HepG2 (cell line): ENCODE data around the gene STARD10. TPM values are rescaled to one million over a fixed set of nuclear protein-coding genes. Genes with fewer than 3 reads are reported as not detected.

Source experiments
- ATAC-seq: fragments of 200-7000 bp; cut with Tn5 transposase; 3 replicates; pipeline ENCODE4 v1.9.1; 2020; ENCODE audit warnings: mild to moderate bottlenecking, moderate library complexity
- BruUV-seq: library from RNA; stranded (reverse); fragments of 400-500 nt; replicated peaks from 2 replicates; lab custom pipeline; 2021; lab: Mats Ljungman, UMichigan
- CTCF ChIA-PET: fragments of 300-600 bp; formaldehyde crosslinking; extraction: SDS; loops from one replicate; lab custom pipeline; 2021; ENCODE audit warnings: low total read pairs, inconsistent platforms, low intra/inter-chr PET ratio; lab: Yijun Ruan, JAX
- POLR2A ChIA-PET: fragments of 350-600 bp; sonication (Branson Sonifier 250); formaldehyde crosslinking; loops from one replicate; lab custom pipeline; 2020; ENCODE audit warnings: antibody characterized with exemption, inconsistent platforms; lab: Yijun Ruan, JAX
- DNase-seq: peaks from one replicate; pipeline ENCODE4 v3.0.0-alpha.2; 2015; ENCODE audit warnings: low spot score
- FAIRE-seq: peaks from 3 replicates; lab custom pipeline; 2011; peaks lifted over from hg19 to GRCh38; lab: Jason Lieb, UNC
- H2AFZ ChIP-seq: one replicate; pipeline ENCODE4 v1.6.1; 2011; ENCODE audit warnings: low read length, inconsistent platforms
- H3K27ac ChIP-seq: fragments of 300-600 bp; 3 replicates; pipeline ENCODE4 v1.8.0; 2011; ENCODE audit warnings: mixed run types, mild to moderate bottlenecking, mixed read lengths, low read length, inconsistent platforms; ENCODE audit not compliant: insufficient read depth; ENCODE audit errors: extremely low read length
- H3K27me3 ChIP-seq, 2 experiments: fragments of 200-600 bp in 1 of 2; 2 replicates in 1 of 2; 3 replicates in 1 of 2; pipeline versions ENCODE4 v1.6.0 to v1.8.0; 2011; ENCODE audit warnings: low read length in 2 of 2, mild to moderate bottlenecking in 2 of 2, moderate library complexity in 2 of 2, inconsistent platforms in 1 of 2; ENCODE audit not compliant: insufficient read depth in 2 of 2, control insufficient read depth in 1 of 2
- H3K36me3 ChIP-seq, 2 experiments: fragments of 200-600 bp in 1 of 2; replicated peaks in 1 of 2; 2 replicates in 1 of 2; 3 replicates in 1 of 2; pipeline versions ENCODE4 v1.5.1 to v1.8.0; 2011; ENCODE audit warnings: low read length in 2 of 2, inconsistent platforms in 1 of 2; ENCODE audit not compliant: insufficient read depth in 2 of 2, control insufficient read depth in 1 of 2
- H3K4me1 ChIP-seq: 2 replicates; pipeline ENCODE4 v1.5.1; 2012; ENCODE audit warnings: low read length, inconsistent platforms; ENCODE audit not compliant: insufficient read depth
- H3K4me2 ChIP-seq: 2 replicates; pipeline ENCODE4 v1.6.0; 2011; ENCODE audit warnings: low read depth, low read length, inconsistent platforms
- H3K4me3 ChIP-seq, 3 experiments: fragments of 200-600 bp in 1 of 3; sonication (generic), shearing (Covaris generic) in 1 of 3; replicated peaks in 1 of 3; 2 replicates each; pipeline ENCODE4 v1.5.1; 2011 to 2016; ENCODE audit warnings: low read length in 3 of 3, inconsistent platforms in 2 of 3, low read depth in 2 of 3, mild to moderate bottlenecking in 2 of 3, control low read depth in 1 of 3, mixed read lengths in 1 of 3; ENCODE audit not compliant: insufficient read depth in 1 of 3
- H3K79me2 ChIP-seq: one replicate; pipeline ENCODE4 v1.6.1; 2011; ENCODE audit warnings: low read length, inconsistent platforms; ENCODE audit not compliant: insufficient read depth
- H3K9ac ChIP-seq: 2 replicates; pipeline ENCODE4 v1.6.0; 2011; ENCODE audit warnings: mild to moderate bottlenecking, low read depth, low read length, inconsistent platforms; ENCODE audit not compliant: insufficient read depth
- H3K9me3 ChIP-seq: 2 replicates; pipeline ENCODE4 v1.5.1; 2012; ENCODE audit warnings: mild to moderate bottlenecking, low read length
- H4K20me1 ChIP-seq: 2 replicates; pipeline ENCODE4 v1.6.0; 2011; ENCODE audit warnings: inconsistent platforms, mild to moderate bottlenecking, low read length, moderate library complexity; ENCODE audit not compliant: insufficient read depth
- AGO2 ChIP-seq: fragments of 200-400 bp; formaldehyde crosslinking; optimal IDR thresholded peaks from 2 replicates; pipeline ENCODE3; 2017; ENCODE audit warnings: mild to moderate bottlenecking, low read depth, low read length, moderate library complexity
- CCDC6 ChIP-seq: sonication (generic); formaldehyde crosslinking; IDR thresholded peaks from 2 replicates; pipeline ENCODE4 v1.8.1; 2022; ENCODE audit warnings: mild to moderate bottlenecking, missing genetic modification reagents, moderate library complexity
- HIC2 ChIP-seq: sonication (generic); formaldehyde crosslinking; IDR thresholded peaks from 2 replicates; pipeline ENCODE4 v1.9.0; 2022; ENCODE audit warnings: low read depth, missing genetic modification reagents
- HNRNPL ChIP-seq: fragments of 200-400 bp; formaldehyde crosslinking; IDR thresholded peaks from 2 replicates; pipeline ENCODE4 v1.6.1; 2017; ENCODE audit warnings: mild to moderate bottlenecking, low read depth, low read length
- PCBP1 ChIP-seq: fragments of 200-400 bp; formaldehyde crosslinking; IDR thresholded peaks from 2 replicates; pipeline ENCODE4 v1.6.1; 2017; ENCODE audit warnings: mild to moderate bottlenecking, low read depth, low read length, borderline replicate concordance
- RARA ChIP-seq: IDR thresholded peaks from 2 replicates; pipeline ENCODE4 v1.6.1; 2016; ENCODE audit warnings: missing genetic modification reagents, missing compliant biosample characterization
- RBFOX2 ChIP-seq: fragments of 200-400 bp; formaldehyde crosslinking; IDR thresholded peaks from 2 replicates; pipeline ENCODE4 v1.6.1; 2017; ENCODE audit warnings: low read depth, mild to moderate bottlenecking, low read length
- ZNF274 ChIP-seq: sonication (generic); formaldehyde crosslinking; IDR thresholded peaks from 2 replicates; pipeline ENCODE4 v1.5.1; 2020; ENCODE audit warnings: mild to moderate bottlenecking, missing genetic modification reagents
- ZNF431 ChIP-seq: sonication (generic); formaldehyde crosslinking; IDR thresholded peaks from 2 replicates; pipeline ENCODE4 v1.9.0; 2022; ENCODE audit warnings: missing genetic modification reagents, low read depth, mild to moderate bottlenecking, borderline replicate concordance
- ZNF687 ChIP-seq: sonication (generic); formaldehyde crosslinking; IDR thresholded peaks from 2 replicates; pipeline ENCODE4 v1.5.1; 2020; ENCODE audit warnings: mild to moderate bottlenecking, missing genetic modification reagents, moderate library complexity
- WGBS: methylation state at CpG from one replicate; pipeline ENCODE4 v1.1.6; 2017; ENCODE audit warnings: low lambda C conversion rate; 5-methylcytosine and 5-hydroxymethylcytosine counted together
- in situ Hi-C: cut with HindIII; loops from 2 replicates; pipeline ENCODE4 v1.10.0; 2017; ENCODE audit warnings: low pct_unique_long_range_greater_than_20kb; ENCODE audit not compliant: extremely low pct_ligation_motif_present
- intact Hi-C: fragments of 100-400 bp; cut with micrococcal nuclease; formaldehyde crosslinking; loops from one replicate; pipeline ENCODE4 v1.10.0; 2022; ENCODE audit not compliant: unreplicated experiment
- polyA plus RNA-seq, 8 experiments: library from polyadenylated mRNA; depleted of rRNA in 3 of 8; stranded (reverse) in 7 of 8; unstranded in 1 of 8; fragments of >200 nt; fragmentation: Illumina TruSeq in 4 of 8; extraction: Trizol in 4 of 8; gene quantifications; 2 replicates each; pipeline versions ENCODE4 v1.2.1 to v1.2.3, GENCODE V29; 2011 to 2016; ENCODE audit warnings: low read depth in 4 of 8, missing spikeins in 1 of 8, mixed read lengths in 1 of 8; ENCODE audit not compliant: insufficient read depth in 1 of 8
- total RNA-seq, 5 experiments: library from RNA; depleted of rRNA; stranded (reverse); fragments of >200 nt; fragmentation: Illumina TruSeq; extraction: Trizol; gene quantifications; 2 replicates each; pipeline ENCODE4 v1.2.3, GENCODE V29; 2016; ENCODE audit warnings: low read depth in 1 of 5
- TF ChIP-seq, protein P1 (sequence below): IDR thresholded peaks from 2 replicates; pipeline ENCODE4 v1.6.1; 2016; ENCODE audit warnings: missing genetic modification reagents, missing compliant biosample characterization

Gene STARD10
- total and polyA plus RNA-seq, 2 of the 13 experiments (the other 11 are each of a cell fraction or from before 2014, with no cell fraction given) = 260 to 341 TPM

- ChIA-PET POLR2A (interaction anchor here (1.4 to 10.0 kb wide), 2 partner anchors 9 to 20 kb away, joined by 3 to 103 read pairs; partner anchors contain the start of gene STARD10), CTCF (no interaction called here)
- DNase-seq (no peak), ATAC-seq (no peak), FAIRE-seq (no peak)
- H3K9ac ChIP-seq = no peak overlapping the region
- 90% methylated on average over 3 of the region's 5 CpGs for WGBS
- intact Hi-C loops = no loop called here
- H2AFZ ChIP-seq = no peak overlapping the region
- TF ChIP-seq PCBP1 = no peak
- TF ChIP-seq CCDC6 (CRISPR knock-in tag) = no peak
- TF ChIP-seq, protein P1, sequence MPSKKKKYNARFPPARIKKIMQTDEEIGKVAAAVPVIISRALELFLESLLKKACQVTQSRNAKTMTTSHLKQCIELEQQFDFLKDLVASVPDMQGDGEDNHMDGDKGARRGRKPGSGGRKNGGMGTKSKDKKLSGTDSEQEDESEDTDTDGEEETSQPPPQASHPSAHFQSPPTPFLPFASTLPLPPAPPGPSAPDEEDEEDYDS (CRISPR knock-in tag) = no peak
- TF ChIP-seq AGO2 = peak; percentile 34
- H3K27me3 ChIP-seq = no peaks in the 10 kb centered on the region
- in situ Hi-C loops = no loop called here
- H3K27ac ChIP-seq = no peak overlapping the region
- H4K20me1 ChIP-seq = peaks cover 10% of the 10 kb centered on the region; the same call in 1 of the 2 replicates
- no TSS peak for BruUV-seq
- H3K79me2 ChIP-seq = peaks cover 59% of the 10 kb centered on the region
- H3K9me3 ChIP-seq = no peaks in the 10 kb centered on the region
- no peak overlapping the region for H3K4me2 ChIP-seq
- H3K4me1 ChIP-seq = peaks cover 83% of the 10 kb centered on the region
- H3K36me3 ChIP-seq = peaks cover 2 to 33% of the 10 kb centered on the region in 2 experiments
- no peak overlapping the region for H3K4me3 ChIP-seq
These were observed 20.6 kb downstream of the STARD10 start for GRCh38 chr11:72773291-72773690.

DNA sequence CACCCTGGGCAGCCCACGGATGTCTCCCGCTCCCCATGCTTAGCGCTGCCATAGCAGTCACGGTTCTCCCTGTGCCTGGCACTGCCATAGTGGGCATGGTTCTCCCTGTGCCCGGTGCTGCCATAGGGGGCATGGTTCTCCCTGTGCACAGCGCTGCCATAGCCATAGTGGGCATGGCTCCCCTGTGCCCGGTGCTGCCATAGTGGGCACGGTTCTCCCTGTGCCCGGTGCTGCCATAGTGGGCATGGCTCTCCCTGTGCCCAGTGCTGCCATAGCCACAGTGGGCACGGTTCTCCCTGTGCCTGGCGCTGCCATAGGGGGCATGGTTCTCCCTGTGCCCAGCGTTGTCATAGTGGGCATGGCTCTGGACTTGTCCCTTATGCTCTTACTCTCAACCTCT is 21.8 kb downstream of the STARD10 start:
- peaks cover 4 to 33% of the 10 kb centered on the region in 2 experiments for H3K36me3 ChIP-seq
- H3K4me3 ChIP-seq = no peak overlapping the region
- 98% methylated on average over 7 of the region's 12 CpGs for WGBS
- ChIA-PET POLR2A (interaction anchor here (0.7 to 1.4 kb wide), 3 partner anchors 10 to 22 kb away, joined by 3 to 5 read pairs (median 3); partner anchors contain the start of gene STARD10), CTCF (no interaction called here)
- in situ Hi-C loops = no loop called here
- no TSS peak for BruUV-seq
- no peak overlapping the region for H2AFZ ChIP-seq
- no peak overlapping the region for H3K4me2 ChIP-seq
- peaks cover 68% of the 10 kb centered on the region for H3K79me2 ChIP-seq
- H3K27me3 ChIP-seq = no peaks in the 10 kb centered on the region
- peak; percentile 47; the same call in 1 of the 2 replicates for TF ChIP-seq RBFOX2
- TF ChIP-seq RARA = no peak
- no peak for TF ChIP-seq ZNF431
- TF ChIP-seq HNRNPL = peak; percentile 98
- TF ChIP-seq AGO2 = peak; percentile 84
- TF ChIP-seq ZNF274 = no peak
- peak; percentile 33 for TF ChIP-seq ZNF687 (CRISPR knock-in tag)
- peak; percentile 46; the same call in 1 of the 2 replicates for TF ChIP-seq HIC2 (CRISPR knock-in tag)
- H3K27ac ChIP-seq = no peak overlapping the region
- H3K4me1 ChIP-seq = peaks cover 83% of the 10 kb centered on the region
- intact Hi-C loops = no loop called here
- no peak overlapping the region for H3K9ac ChIP-seq
- no peaks in the 10 kb centered on the region for H3K9me3 ChIP-seq
- ATAC-seq = no peak
- H4K20me1 ChIP-seq = peaks cover 4% of the 10 kb centered on the region; the same call in 1 of the 2 replicates
- FAIRE-seq = no peak
- DNase-seq = no peak
